HG03469 (cell line): Measurements from ENCODE around the gene DDX25.

ENCODE experiments used
- ATAC-seq: cut with Tn5 transposase; IDR thresholded peaks from one replicate; pipeline ENCODE4 v1.9.1; 2021; ENCODE audit warnings: mild to moderate bottlenecking, moderate library complexity, moderate number of reproducible peaks; ENCODE audit not compliant: unreplicated experiment

The DDX25 gene

GRCh38 chr11:125933030-125933813, 28.9 kb downstream of the DDX25 start:
- no peak for ATAC-seq

- no peak for ATAC-seq
Observed at GRCh38 chr11:125934473-125934872, 30.2 kb downstream of the DDX25 start.

- ATAC-seq: no peak
Observed at GRCh38 chr11:125935056-125935455, 30.7 kb downstream of the DDX25 start.

GRCh38 chr11:125935618-125936199, 31.4 kb downstream of the DDX25 start:
- ATAC-seq: no peak

GRCh38 chr11:125938418-125938817, 34.1 kb downstream of the DDX25 start:
- no peak for ATAC-seq

- no peak for ATAC-seq
Observed at GRCh38 chr11:125939081-125939521, 34.8 kb downstream of the DDX25 start.

- no peak for ATAC-seq
Observed at GRCh38 chr11:125940145-125940544, 35.8 kb downstream of the DDX25 start.

GRCh38 chr11:125941267-125941618, 36.9 kb downstream of the DDX25 start:
- no peak for ATAC-seq

GRCh38 chr11:125941619-125942611, 37.6 kb downstream of the DDX25 start:
- no peak for ATAC-seq

- no peak for ATAC-seq
Observed at GRCh38 chr11:125942771-125943428, 38.6 kb downstream of the DDX25 start.

GRCh38 chr11:125943661-125944349, 39.5 kb downstream of the DDX25 start:
- ATAC-seq: no peak

- ATAC-seq: no peak
Observed at GRCh38 chr11:125944350-125945010, 40.2 kb downstream of the DDX25 start.

- no peak for ATAC-seq
Observed at GRCh38 chr11:125945011-125945796, 40.9 kb downstream of the DDX25 start.

- no peak for ATAC-seq
Observed at GRCh38 chr11:125945797-125946520, 41.7 kb downstream of the DDX25 start, which contains the start of gene VSIG10L2. VSIG10L2 (plus strand) TSS chr11:125946044; CDS start chr11:125946056, 12 bp downstream.

GRCh38 chr11:125946712-125947418, 42.6 kb downstream of the DDX25 start:
- no peak for ATAC-seq

- no peak for ATAC-seq
Observed at GRCh38 chr11:125947419-125948277, 43.3 kb downstream of the DDX25 start.
